ENCODE measurements around the gene SBSN. TPM values are rescaled to one million over a fixed set of nuclear protein-coding genes. Genes with fewer than 3 reads are reported as not detected.
A peak's percentile ranks its signal among the peaks of the same experiment; 100 is the strongest.

SBSN gene
- total RNA-seq, 2 donors from 2014 or later = 1.5 TPM; not detected in 1

DNA sequence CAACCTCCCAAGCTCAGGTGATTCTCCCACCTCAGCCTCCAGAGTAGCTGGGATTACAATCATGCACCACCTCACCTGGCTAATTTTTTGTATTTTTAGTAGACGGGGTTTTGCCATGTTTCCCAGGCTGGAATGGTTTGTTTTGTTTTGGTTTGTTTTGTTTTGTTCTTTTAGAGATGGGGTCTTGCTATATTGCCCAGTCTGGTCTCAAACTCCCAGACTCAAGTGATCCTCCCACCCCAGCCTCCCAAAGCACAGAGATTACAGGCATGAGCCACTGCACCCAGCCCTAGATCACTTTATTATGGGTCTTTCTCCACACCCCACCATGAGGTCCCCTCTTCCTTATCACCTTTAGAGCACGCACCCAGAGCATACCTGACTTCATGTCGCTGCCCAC lies 29.9 kb downstream of the SBSN start:
- H3K36me3 ChIP-seq = peaks cover 6% of the 10 kb centered on the region
- no peak for TF ChIP-seq CTCF (IDR thresholded peaks at IDR 0.05)
- no peaks in the 10 kb centered on the region for H3K27me3 ChIP-seq (replicated peaks; ENCODE audit: insufficient read depth)
- no peaks in the 10 kb centered on the region for H3K9me3 ChIP-seq
- DNase-seq (ENCODE audit: low spot score) (no peak), ATAC-seq (ENCODE audit: insufficient number of reproducible peaks, low FRiP score, low read depth) (no peak)
- no peaks in the 10 kb centered on the region for H3K4me1 ChIP-seq (ENCODE audit: control insufficient read depth in 1 of 2, low read depth in 2 of 2)
- no peak overlapping the region for H3K27ac ChIP-seq
- no peak overlapping the region for H3K4me3 ChIP-seq

GRCh38 chr19:35497406-35497805 lies 30.7 kb downstream of the SBSN start:
- Histone ChIP-seq H3K36me3 (peaks cover 6% of the 10 kb centered on the region), H3K9me3 (no peaks in the 10 kb centered on the region), H3K4me1 (ENCODE audit: control insufficient read depth in 1 of 2, low read depth in 2 of 2) (no peaks in the 10 kb centered on the region), H3K4me3 (no peak overlapping the region), H3K27ac (no peak overlapping the region), H3K27me3 (replicated peaks; ENCODE audit: insufficient read depth) (no peaks in the 10 kb centered on the region)
- no peak for TF ChIP-seq CTCF (IDR thresholded peaks at IDR 0.05)
- DNase-seq (ENCODE audit: low spot score) (no peak), ATAC-seq (ENCODE audit: insufficient number of reproducible peaks, low FRiP score, low read depth) (no peak)

GRCh38 chr19:35495107-35496064 lies 32.7 kb downstream of the SBSN start:
- no peaks in the 10 kb centered on the region for H3K4me1 ChIP-seq (ENCODE audit: control insufficient read depth in 1 of 2, low read depth in 2 of 2)
- no peak for ATAC-seq (ENCODE audit: insufficient number of reproducible peaks, low FRiP score, low read depth)
- no peak overlapping the region for H3K4me3 ChIP-seq
- H3K36me3 ChIP-seq = peaks cover 6% of the 10 kb centered on the region
- no peaks in the 10 kb centered on the region for H3K27me3 ChIP-seq (replicated peaks; ENCODE audit: insufficient read depth)
- TF ChIP-seq CTCF (IDR thresholded peaks at IDR 0.05) = peak; percentile 94
- no peak overlapping the region for H3K27ac ChIP-seq
- H3K9me3 ChIP-seq = no peaks in the 10 kb centered on the region
- DNase-seq (ENCODE audit: low spot score) = peak; percentile 18

DNA sequence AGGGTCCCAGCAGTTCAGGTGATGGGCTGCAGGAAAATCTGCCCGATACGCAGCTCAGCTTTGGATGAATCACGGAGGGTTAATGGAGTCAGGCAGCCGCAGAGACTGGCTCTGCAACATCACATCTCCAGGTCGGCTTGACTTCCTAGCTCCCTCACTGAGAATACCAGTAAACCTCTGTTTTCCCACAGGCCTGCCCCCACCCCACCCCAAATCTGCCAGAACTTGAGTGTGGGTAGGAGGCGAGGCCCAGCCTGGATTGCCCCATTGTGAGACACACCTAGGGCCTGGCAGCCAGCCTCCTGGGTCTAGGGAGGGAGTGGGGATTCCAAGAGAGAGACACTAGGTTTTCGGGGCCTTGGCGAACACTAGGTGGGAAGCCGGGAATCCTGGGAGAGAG lies 34.1 kb downstream of the SBSN start:
- no peaks in the 10 kb centered on the region for H3K27me3 ChIP-seq (replicated peaks; ENCODE audit: insufficient read depth)
- TF ChIP-seq CTCF (IDR thresholded peaks at IDR 0.05) = no peak
- no peaks in the 10 kb centered on the region for H3K9me3 ChIP-seq
- H3K4me1 ChIP-seq (ENCODE audit: control insufficient read depth in 1 of 2, low read depth in 2 of 2) = no peaks in the 10 kb centered on the region
- no peak overlapping the region for H3K27ac ChIP-seq
- no peak overlapping the region for H3K4me3 ChIP-seq
- H3K36me3 ChIP-seq = peaks cover 4% of the 10 kb centered on the region
- DNase-seq (ENCODE audit: low spot score) (no peak), ATAC-seq (ENCODE audit: insufficient number of reproducible peaks, low FRiP score, low read depth) (no peak)

- Histone ChIP-seq H3K27ac (no peak overlapping the region), H3K4me1 (ENCODE audit: control insufficient read depth in 1 of 2, low read depth in 2 of 2) (no peaks in the 10 kb centered on the region), H3K36me3 (no peaks in the 10 kb centered on the region), H3K27me3 (replicated peaks; ENCODE audit: insufficient read depth) (no peaks in the 10 kb centered on the region), H3K9me3 (no peaks in the 10 kb centered on the region), H3K4me3 (no peak overlapping the region)
- TF ChIP-seq CTCF (IDR thresholded peaks at IDR 0.05) = no peak
- no peak for ATAC-seq (ENCODE audit: insufficient number of reproducible peaks, low FRiP score, low read depth)
- no peak for DNase-seq (ENCODE audit: low spot score)
Measured at GRCh38 chr19:35491836-35492360, 36.2 kb downstream of the SBSN start.

Data from thoracic aorta (tissue), 2 donors.